ENCODE results near the gene IFT43. TPM values are rescaled to one million over a fixed set of nuclear protein-coding genes. Genes with fewer than 3 reads are reported as not detected.

Gene IFT43
- polyA plus RNA-seq, 1 of the 3 experiments (the other 2 are of a cell fraction) = 78.8 TPM

GRCh38 chr14:76104802-76105355 lies 119.3 kb downstream of the IFT43 start:
- no peak for TF ChIP-seq USF1 (IDR thresholded peaks at IDR 0.05; ENCODE audit: borderline replicate concordance, low read depth)
- TF ChIP-seq GATA2 (CRISPR knock-in tag; IDR thresholded peaks at IDR 0.05) = no peak
- TF ChIP-seq JUND (IDR thresholded peaks at IDR 0.05) = no peak
- TF ChIP-seq CTCF (IDR thresholded peaks at IDR 0.05) = no peak
- TF ChIP-seq RCOR1 (IDR thresholded peaks at IDR 0.05; ENCODE audit: low read length) = no peak
- no peak for TF ChIP-seq CHD2 (IDR thresholded peaks at IDR 0.05; ENCODE audit: low read length, partially characterized antibody)
- no peak for TF ChIP-seq YY1 (IDR thresholded peaks at IDR 0.05; ENCODE audit: low read depth)
- H3K9me3 ChIP-seq = no peaks in the 10 kb centered on the region
- no peak overlapping the region for H2AFZ ChIP-seq (ENCODE audit: low read depth)
- H3K79me2 ChIP-seq (ENCODE audit: insufficient read depth) = no peaks in the 10 kb centered on the region
- no peak overlapping the region for H3K4me3 ChIP-seq (ENCODE audit: low read depth in 2 of 2, low read length in 1 of 2)
- WGBS (ENCODE audit: low lambda C conversion rate) = 40% methylated on average over 4 of the region's 8 CpGs
- H3K27ac ChIP-seq (ENCODE audit: low read depth in 2 of 2, low read length in 1 of 2) = no peak overlapping the region
- CTCF ChIA-PET = interaction anchor here (1.0 kb wide), 1 partner anchor 9 kb away, joined by 3 read pairs; no protein-coding TSS in a partner anchor
- no peak overlapping the region for H3K9ac ChIP-seq
- no peaks in the 10 kb centered on the region for H4K20me1 ChIP-seq (ENCODE audit: insufficient read depth)
- H3K9me2 ChIP-seq = no peaks in the 10 kb centered on the region
- POLR2A ChIA-PET = no interaction called here
- no peaks in the 10 kb centered on the region for H3K36me3 ChIP-seq (replicated peaks in 1 of 2; ENCODE audit: control insufficient read depth in 1 of 2, insufficient read depth in 2 of 2, low read length in 1 of 2)
- DNase-seq = no peak
- no peaks in the 10 kb centered on the region; the same call in 1 of the 2 replicates for H3K27me3 ChIP-seq (ENCODE audit: insufficient read depth)
- peaks cover 0 to 10% of the 10 kb centered on the region in 2 experiments; a peak in 1 of 4 replicates for H3K4me1 ChIP-seq (ENCODE audit: control insufficient read depth in 1 of 2, insufficient read depth in 2 of 2, low read depth in 1 of 2, low read length in 1 of 2)
- no peaks in the 10 kb centered on the region for H3F3A ChIP-seq (replicated peaks; ENCODE audit: insufficient read depth)
- H3K4me2 ChIP-seq = no peak overlapping the region

- Histone ChIP-seq H3K36me3 (replicated peaks in 1 of 2; ENCODE audit: control insufficient read depth in 1 of 2, insufficient read depth in 2 of 2, low read length in 1 of 2) (no peaks in the 10 kb centered on the region), H3K79me2 (ENCODE audit: insufficient read depth) (no peaks in the 10 kb centered on the region), H3K9me2 (no peaks in the 10 kb centered on the region), H3K4me3 (ENCODE audit: low read depth in 2 of 2, low read length in 1 of 2) (no peak overlapping the region), H3K9ac (no peak overlapping the region), H3K4me1 (ENCODE audit: control insufficient read depth in 1 of 2, insufficient read depth in 2 of 2, low read depth in 1 of 2, low read length in 1 of 2) (no peaks in the 10 kb centered on the region), H3K9me3 (no peaks in the 10 kb centered on the region), H3K27me3 (ENCODE audit: insufficient read depth) (no peaks in the 10 kb centered on the region; the same call in 1 of the 2 replicates), H2AFZ (ENCODE audit: low read depth) (no peak overlapping the region), H3K4me2 (no peak overlapping the region), H3K27ac (ENCODE audit: low read depth in 2 of 2, low read length in 1 of 2) (no peak overlapping the region), H4K20me1 (ENCODE audit: insufficient read depth) (no peaks in the 10 kb centered on the region), H3F3A (replicated peaks; ENCODE audit: insufficient read depth) (no peaks in the 10 kb centered on the region)
- TF ChIP-seq MXI1 (IDR thresholded peaks at IDR 0.05; ENCODE audit: low read depth, low read length) = no peak
- no peak for TF ChIP-seq USF2 (IDR thresholded peaks at IDR 0.05; ENCODE audit: borderline replicate concordance, low read depth, low read length)
- TF ChIP-seq CTCF (IDR thresholded peaks at IDR 0.05) = no peak
- no peak for TF ChIP-seq GABPA (IDR thresholded peaks at IDR 0.05; ENCODE audit: low read depth)
- ChIA-PET POLR2A (no interaction called here), CTCF (interaction anchor here (3.0 kb wide), 1 partner anchor 55 kb away, joined by 11 read pairs; no protein-coding TSS in a partner anchor)
- WGBS (ENCODE audit: low lambda C conversion rate) = 58% methylated on average over 2 of the region's 2 CpGs
- DNase-seq = no peak
These were observed 120.6 kb downstream of the IFT43 start for GRCh38 chr14:76106188-76106587.

All from SK-N-SH (cell line).